WI38 (cell line): ENCODE data around the gene NAT9.

Experiments
- H3K4me3 ChIP-seq: 2 replicates; pipeline ENCODE4 v1.5.1; 2011; ENCODE audit warnings: low read depth, mild to moderate bottlenecking, control low read depth, low read length
- TF ChIP-seq, protein P1 (sequence below): IDR thresholded peaks from 2 replicates; pipeline ENCODE4 v1.5.1; 2012; ENCODE audit warnings: low read depth, mild to moderate bottlenecking, control low read depth, low read length

Gene NAT9

GRCh38 chr17:74759941-74760340 is 16.2 kb downstream of the NAT9 start:
- TF ChIP-seq, protein P1, sequence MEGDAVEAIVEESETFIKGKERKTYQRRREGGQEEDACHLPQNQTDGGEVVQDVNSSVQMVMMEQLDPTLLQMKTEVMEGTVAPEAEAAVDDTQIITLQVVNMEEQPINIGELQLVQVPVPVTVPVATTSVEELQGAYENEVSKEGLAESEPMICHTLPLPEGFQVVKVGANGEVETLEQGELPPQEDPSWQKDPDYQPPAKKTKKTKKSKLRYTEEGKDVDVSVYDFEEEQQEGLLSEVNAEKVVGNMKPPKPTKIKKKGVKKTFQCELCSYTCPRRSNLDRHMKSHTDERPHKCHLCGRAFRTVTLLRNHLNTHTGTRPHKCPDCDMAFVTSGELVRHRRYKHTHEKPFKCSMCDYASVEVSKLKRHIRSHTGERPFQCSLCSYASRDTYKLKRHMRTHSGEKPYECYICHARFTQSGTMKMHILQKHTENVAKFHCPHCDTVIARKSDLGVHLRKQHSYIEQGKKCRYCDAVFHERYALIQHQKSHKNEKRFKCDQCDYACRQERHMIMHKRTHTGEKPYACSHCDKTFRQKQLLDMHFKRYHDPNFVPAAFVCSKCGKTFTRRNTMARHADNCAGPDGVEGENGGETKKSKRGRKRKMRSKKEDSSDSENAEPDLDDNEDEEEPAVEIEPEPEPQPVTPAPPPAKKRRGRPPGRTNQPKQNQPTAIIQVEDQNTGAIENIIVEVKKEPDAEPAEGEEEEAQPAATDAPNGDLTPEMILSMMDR, result no peak
- no peak overlapping the region for H3K4me3 ChIP-seq

DNA sequence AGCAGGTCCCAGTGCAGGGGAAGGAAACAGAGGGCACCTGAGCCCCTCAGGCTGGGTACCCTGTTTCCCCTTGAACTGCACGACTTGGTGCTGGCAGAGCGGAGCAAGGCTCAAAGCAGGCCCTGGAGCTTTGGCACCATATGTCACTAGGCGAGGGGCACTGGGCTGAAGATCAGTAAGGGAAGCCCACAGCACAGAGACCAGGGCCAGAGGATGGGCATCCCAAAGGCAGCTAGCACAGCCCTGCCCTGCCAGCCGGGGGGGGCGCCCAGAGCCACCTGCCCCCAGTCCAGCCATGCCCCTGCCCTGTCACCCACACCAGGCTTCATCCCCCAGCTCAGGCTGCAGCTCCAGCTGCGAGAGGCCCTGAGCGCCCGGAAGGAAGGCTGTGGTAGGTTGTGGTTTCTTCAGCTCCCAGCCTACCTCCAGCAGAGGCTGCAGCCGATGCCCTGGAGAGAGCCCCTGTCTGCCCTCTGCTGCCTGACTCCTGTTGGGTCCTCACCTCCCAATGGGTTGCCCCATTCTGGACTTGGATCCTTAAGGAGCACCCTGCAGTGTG is 16.8 kb downstream of the NAT9 start:
- TF ChIP-seq, protein P1, result no peak

GRCh38 chr17:74758848-74759168 is 17.3 kb downstream of the NAT9 start:
- no peak overlapping the region for H3K4me3 ChIP-seq
- TF ChIP-seq, protein P1, result no peak

More for the DNA sequence above, 16.8 kb downstream of the NAT9 start:
- no peak overlapping the region for H3K4me3 ChIP-seq

GRCh38 chr17:74757931-74758847 is 18.0 kb downstream of the NAT9 start:
- no peak overlapping the region for H3K4me3 ChIP-seq
- TF ChIP-seq, protein P1, result no peak

DNA sequence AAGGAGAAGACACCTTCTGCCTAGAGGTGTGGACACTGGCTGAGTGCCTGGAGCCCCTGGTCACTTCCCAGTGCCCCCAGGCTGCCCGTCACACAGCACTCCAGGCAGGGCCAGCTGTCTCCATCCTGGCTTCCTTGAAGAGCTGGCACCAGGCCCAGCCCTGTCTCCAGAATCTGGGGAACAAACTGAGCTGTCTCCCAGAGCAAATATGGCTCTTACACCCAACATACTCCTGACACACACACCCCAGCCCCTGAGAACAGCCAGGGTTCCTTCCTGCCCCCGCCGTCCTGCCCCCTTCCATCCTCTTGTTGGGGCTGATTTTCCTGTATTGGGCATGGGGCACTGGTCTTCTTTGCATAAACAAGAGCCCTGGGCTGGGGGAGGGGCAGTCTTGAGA is 18.6 kb downstream of the NAT9 start:
- H3K4me3 ChIP-seq, result no peak overlapping the region

DNA sequence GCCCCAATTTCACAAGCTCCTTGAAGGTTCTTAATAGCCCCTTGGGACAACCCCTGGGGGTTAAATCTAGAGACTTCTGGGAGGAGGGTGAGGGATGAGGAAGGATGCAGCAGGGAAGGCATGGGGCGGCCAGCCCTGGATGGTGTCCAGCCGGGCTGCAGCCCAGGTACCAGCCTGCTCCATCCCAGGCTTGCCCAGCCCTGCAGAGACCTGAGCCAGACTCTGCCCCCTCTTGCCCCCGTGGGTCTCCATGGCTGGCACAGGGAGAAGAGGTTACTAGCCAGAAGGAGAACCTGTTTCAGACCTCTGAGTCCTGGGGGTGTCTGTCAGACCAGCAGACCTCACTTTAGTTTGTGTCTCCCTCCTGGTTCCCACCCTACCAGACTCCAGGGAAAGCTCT is 19.3 kb downstream of the NAT9 start:
- TF ChIP-seq, protein P1, result no peak
- no peak overlapping the region for H3K4me3 ChIP-seq

More for the DNA sequence above, 18.6 kb downstream of the NAT9 start:
- TF ChIP-seq, protein P1, result no peak

DNA sequence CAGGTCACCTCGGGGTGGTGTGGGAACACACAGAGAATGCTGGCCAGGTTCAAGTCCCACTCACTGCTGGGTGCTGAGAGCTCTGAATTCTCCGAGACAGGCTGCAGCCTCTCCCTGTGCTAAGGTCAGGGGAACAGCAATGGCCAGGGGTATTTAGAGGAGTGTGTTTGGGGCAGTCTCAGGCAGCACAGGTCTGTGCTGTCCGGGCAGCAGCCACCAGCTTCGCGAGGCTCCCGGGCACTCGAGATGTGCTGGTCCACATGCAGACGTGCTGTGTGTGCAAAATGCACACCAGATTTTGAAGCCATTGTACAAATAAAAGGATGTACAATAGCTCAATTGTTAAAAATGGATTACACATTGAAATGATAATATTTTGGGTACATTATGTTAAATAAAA is 20.6 kb downstream of the NAT9 start:
- no peak overlapping the region for H3K4me3 ChIP-seq
- TF ChIP-seq, protein P1, result no peak
